Putamen (tissue), 1 donor: ENCODE data around the gene HCST.
"Not testable (repeated sequence)": the region's sequence is repeated elsewhere in the genome, so short reads cannot be mapped to it uniquely, and the experiment has no call there.

ENCODE experiments used
- DNase-seq: peaks from one replicate; pipeline ENCODE4 v3.0.0-alpha.2; 2016; ENCODE audit warnings: low spot score

Gene HCST, protein sequence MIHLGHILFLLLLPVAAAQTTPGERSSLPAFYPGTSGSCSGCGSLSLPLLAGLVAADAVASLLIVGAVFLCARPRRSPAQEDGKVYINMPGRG

DNA sequence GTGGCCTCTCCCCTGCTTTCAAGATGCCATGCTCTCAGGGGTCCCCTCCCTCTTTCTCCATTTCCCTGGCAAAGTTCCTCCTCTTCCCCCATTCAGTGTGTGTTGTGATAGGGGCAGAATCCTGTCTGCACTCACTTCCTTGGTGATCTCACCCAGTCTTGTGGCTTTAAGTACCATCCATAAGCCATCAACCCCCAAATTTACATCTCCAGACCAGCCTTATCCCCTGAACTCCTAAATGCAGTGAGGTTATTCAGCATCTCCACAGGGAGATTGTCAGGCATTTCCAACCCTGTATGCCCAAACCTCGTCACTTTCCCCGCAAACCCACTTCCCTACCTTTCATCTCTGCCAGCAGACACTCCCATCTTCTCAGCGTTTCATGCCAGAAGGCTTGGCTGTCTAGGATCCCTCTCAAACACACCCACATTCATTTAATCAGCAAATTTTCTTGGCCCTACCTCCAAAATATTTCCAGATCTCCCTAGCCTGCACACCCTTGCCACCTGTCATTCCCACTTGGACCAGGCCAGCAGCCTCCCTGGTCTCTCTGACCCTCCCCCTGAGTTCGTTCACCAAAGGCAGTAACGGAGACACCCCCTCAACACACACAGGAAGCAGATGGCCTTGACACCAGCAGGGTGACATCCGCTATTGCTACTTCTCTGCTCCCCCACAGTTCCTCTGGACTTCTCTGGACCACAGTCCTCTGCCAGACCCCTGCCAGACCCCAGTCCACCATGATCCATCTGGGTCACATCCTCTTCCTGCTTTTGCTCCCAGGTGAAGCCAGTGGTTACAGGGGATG is at the start of gene HCST:
HCST (plus strand) TSS at position 676 of the 808 bp plus-strand sequence; CDS start at position 741, 65 bp downstream.
- no peak for DNase-seq

DNA sequence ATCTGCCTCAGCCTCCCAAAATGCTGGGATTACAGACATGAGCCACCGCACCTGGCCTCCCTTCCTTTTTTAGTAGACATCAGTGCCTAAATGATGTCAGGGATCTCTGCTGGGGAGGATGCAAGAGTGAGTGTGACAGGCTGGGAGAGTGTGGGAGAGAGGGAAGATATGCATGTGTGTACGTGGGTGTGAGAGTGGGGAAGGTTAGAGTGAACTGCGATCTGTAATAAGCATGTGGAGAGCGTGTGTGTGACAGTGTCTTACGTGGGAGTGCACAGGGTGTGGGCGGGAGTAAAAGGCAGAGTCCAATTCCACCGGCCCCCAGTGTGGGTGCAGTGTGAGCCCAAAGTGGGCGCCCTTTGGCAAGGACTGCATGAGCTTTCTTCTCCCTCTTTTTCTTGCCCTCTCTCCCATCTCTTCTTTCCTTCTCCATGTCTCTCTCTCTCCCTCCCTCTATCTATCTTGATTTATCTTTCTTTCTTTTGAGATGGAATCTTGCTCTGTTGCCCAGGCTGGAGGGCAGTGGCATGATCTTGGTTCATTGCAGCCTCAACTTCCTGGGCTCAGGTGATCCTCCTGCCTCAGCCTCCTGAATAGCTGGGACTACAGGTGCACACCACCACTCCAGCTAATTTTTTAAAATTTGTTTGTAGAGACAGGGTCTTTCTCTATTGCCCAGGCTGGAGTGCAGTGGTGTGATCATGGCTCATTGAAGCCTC is 49.1 kb upstream of the HCST start:
- peak; percentile 78 for DNase-seq

DNA sequence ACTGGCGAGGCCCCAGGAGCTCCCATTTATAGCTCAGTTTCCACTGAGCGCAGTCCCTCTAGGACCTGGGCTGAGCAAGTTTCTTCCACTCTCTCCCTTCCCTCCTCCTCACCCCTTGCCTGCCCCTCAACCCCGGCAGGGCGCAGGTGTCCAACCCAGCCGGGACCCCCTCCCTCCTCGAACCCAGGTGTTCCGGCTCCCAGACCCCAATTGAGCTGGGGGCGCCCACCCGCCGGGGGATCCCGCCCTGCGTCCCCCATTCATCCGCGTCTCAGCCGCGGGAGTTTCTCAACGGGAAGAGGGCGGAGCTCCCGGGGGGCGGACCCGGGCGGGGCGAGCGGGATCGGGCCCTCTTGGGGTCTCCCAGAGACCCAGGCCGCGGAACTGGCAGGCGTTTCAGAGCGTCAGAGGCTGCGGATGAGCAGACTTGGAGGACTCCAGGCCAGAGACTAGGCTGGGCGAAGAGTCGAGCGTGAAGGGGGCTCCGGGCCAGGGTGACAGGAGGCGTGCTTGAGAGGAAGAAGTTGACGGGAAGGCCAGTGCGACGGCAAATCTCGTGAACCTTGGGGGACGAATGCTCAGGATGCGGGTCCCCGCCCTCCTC is 45.7 kb upstream of the HCST start, which contains the start of gene KIRREL2:
KIRREL2 (plus strand) TSS at position 366 of the 604 bp plus-strand sequence; CDS start at position 575, 209 bp downstream.
- DNase-seq = no peak

DNA sequence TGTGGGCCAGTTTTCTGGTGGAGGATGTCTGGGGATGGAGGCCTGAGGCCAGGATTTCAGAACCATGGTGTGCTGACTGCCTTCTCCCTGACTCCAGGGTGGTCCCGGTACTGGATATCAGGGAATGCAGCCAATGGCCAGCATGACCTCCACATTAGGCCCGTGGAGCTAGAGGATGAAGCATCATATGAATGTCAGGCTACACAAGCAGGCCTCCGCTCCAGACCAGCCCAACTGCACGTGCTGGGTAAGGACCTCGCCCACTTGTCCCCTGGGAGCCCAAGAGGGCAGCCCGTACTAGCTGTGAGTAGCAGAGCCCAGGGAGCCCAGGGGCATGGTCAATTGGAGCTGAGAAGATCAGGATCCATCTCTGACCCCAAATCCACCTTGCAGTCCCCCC is 44.0 kb upstream of the HCST start:
- DNase-seq = no peak

DNA sequence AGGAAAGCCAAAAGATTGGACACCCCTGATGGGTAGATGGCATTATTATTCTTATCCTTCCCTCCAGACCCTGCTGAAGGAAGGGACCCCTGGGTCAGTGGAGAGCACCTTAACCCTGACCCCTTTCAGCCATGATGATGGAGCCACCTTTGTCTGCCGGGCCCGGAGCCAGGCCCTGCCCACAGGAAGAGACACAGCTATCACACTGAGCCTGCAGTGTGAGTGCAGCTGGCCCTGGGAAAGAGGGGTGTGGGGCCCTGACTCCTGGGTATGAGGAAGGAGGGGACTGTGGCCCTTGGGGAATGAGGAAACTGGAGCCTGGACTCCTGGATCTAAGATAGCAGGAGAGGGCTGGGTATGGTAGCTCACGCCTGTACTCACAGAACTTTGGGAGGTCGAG is 42.9 kb upstream of the HCST start:
- DNase-seq = no peak

DNA sequence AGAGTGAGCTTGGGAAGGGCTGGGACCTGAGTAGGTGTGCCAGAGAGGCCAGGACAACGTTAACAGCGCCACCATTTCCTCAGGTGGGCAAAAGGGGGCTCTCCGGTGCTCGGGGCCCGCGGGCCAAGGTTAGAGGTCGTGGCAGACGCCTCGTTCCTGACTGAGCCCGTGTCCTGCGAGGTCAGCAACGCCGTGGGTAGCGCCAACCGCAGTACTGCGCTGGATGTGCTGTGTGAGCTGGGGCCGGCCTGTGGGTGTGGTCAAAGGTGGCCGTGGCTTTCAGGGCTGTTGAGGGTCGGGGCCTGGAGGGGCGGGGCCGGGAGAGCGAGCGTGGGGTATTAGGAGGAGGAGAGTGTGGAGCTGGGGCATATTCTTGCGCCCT is 41.9 kb upstream of the HCST start:
- no peak for DNase-seq

DNA sequence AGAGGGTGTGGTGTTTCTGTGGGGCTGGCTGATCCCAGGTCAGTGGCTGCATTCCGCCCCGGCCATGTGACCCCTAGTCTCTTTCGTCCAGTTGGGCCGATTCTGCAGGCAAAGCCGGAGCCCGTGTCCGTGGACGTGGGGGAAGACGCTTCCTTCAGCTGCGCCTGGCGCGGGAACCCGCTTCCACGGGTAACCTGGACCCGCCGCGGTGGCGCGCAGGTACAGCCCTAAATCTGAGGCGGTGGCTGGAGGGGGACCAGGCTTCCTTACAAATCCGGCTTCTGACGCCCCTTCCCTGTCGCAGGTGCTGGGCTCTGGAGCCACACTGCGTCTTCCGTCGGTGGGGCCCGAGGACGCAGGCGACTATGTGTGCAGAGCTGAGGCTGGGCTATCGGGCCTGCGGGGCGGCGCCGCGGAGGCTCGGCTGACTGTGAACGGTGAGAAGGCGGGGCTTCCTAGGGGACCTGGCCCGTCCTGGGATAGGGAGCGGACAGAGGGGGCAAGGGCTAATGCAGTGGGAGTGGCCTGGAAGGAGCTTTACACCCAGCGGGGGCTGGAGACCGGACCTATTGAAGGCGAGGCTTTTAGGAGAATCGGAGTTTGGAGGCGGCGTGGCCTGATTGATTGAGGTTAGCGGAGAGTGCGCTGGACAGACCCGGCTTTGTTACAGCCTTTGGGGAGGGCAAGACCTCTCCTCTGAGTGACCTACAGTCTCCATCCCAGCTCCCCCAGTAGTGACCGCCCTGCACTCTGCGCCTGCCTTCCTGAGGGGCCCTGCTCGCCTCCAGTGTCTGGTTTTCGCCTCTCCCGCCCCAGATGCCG is 41.3 kb upstream of the HCST start:
- no peak for DNase-seq

DNA sequence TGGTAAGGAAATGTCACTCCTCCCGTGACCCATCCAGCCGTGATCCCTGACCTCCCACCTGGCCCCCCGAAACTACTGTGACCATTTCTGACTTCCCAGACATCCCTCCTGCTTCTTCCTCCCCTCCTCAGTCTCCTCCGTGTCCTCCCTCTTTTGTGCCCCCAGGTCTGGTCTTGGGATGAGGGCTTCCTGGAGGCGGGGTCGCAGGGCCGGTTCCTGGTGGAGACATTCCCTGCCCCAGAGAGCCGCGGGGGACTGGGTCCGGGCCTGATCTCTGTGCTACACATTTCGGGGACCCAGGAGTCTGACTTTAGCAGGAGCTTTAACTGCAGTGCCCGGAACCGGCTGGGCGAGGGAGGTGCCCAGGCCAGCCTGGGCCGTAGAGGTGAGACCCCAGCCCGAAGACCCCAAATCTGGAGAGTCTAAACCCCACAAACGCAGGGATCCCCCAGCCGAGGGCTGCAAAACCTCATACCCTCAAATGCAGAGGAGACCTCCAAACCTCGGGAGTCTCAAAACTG is 40.6 kb upstream of the HCST start:
- no peak for DNase-seq

DNA sequence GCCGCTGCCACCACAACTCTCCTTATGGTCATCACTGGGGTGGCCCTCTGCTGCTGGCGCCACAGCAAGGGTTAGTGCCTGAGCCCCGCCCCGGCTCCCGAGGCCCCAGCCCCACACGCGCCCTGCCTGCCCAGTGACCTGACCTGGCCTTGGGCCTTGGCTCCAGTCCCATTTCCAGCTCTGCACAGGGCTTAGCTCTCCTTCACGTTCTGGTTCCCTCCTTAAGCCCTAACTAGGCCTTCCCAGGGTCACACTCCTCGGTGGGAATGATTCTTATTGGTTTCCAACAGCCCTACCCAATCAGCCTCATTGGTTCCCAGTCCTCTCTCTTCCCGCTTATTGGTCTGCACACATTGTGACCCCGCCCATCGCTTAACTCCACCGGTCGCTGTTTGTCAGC is 39.8 kb upstream of the HCST start:
- DNase-seq = no peak

DNA sequence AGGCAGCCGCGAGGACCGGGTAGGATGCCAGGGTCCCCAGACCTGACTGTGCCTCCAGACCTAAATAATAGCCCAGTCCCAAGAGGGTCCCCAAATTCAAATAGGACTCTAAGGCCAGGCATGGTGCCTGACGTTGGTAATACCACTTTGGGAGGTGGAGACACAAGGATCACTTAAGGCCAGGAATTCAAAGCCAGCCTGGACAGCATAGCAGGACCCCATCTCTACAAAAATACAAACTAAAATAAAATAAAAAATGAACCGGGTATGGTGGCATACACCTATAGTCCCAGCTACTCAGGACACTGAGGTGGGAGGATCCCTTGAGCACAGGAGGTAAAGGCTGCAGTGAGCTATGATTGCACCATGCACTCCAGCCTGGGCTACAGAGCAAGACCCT is 39.3 kb upstream of the HCST start:
- no peak for DNase-seq

DNA sequence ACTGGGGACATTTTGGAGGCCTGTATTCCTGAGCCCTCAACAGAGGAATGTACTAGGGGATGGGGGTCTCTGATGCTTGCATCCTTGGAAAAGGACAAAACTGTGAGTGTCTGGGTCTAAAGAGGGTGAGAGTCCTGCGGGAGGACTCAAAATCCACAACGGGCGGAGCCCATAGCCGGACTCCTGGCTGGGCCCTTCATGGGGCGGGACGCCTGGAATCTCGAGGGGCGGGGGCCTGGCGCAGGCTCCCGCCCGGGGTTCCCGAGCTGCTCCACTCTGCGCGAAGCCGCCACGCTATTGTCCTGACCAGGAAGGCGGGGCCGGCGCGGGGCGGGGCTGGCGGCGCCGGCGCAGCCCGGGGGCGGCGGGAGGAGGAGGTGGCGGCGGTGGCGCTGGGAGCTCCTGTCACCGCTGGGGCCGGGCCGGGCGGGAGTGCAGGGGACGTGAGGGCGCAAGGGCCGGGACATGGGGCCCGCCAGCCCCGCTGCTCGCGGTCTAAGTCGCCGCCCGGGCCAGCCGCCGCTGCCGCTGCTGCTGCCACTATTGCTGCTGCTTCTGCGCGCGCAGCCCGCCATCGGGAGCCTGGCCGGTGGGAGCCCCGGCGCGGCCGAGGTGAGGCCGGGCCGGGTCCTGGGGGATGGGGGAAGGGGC is 34.0 kb upstream of the HCST start, which contains the start of gene APLP1:
APLP1 (plus strand) TSS at position 403 of the 651 bp plus-strand sequence; CDS start at position 466, 63 bp downstream.
- peak; percentile 93 for DNase-seq

DNA sequence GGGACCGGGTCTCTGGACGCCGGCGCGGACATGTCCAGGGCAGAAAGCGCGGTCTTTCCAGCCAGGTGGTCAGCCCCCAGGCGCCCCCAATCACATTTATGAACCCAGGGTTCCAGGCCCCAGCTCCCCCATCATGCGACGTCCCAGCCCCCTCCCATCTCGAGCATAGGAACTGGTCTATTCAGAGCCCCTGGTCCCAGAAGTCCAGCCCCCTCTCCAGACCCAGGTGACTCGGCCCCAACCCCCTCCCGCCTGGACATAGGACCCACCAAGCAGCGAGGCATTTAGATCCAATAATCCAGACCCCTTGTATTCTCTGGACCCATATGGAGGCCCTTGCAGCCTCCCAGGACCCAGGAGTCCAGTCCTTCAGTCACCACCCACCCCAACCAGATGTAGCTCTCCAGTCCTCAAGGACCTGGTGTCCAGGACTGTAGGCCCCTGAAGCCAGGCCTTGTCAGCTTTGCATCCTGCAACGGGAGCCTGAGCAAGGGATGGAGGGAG is 33.5 kb upstream of the HCST start:
- DNase-seq = peak; percentile 23

DNA sequence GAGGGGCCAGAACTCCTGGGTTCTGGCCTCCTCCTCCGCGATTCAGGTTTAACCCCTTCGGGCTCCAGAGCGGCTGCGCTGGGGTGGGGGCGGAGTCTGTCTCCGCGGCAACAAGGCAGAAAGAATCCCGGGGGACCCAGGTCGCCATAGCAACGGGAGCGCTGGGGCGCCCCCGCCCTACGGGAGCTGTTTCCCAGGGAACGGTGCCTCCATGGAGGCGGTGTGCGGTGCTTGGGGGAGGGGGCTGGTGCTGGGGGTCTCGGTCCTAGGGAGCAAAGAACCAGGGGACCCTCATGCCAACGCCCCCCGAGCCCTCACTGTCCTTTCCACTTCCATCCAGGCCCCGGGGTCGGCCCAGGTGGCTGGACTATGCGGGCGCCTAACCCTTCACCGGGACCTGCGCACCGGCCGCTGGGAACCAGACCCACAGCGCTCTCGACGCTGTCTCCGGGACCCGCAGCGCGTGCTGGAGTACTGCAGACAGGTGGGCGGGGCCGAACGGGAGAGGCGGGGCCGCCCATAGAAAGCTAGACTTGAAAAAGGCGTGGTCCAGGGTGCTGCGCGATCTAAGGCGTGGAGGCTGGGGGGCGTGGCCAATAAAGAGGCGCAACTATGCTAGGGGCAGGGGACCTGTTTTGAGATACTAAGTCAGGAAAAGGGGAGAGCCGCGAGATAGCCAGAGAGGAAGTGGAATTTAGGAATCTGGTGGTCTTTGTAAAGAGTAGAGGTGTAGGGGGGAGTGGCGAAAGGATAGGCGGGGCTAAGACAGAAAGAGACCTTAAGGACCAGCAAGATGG is 32.8 kb upstream of the HCST start:
- DNase-seq = peak; percentile 91

DNA sequence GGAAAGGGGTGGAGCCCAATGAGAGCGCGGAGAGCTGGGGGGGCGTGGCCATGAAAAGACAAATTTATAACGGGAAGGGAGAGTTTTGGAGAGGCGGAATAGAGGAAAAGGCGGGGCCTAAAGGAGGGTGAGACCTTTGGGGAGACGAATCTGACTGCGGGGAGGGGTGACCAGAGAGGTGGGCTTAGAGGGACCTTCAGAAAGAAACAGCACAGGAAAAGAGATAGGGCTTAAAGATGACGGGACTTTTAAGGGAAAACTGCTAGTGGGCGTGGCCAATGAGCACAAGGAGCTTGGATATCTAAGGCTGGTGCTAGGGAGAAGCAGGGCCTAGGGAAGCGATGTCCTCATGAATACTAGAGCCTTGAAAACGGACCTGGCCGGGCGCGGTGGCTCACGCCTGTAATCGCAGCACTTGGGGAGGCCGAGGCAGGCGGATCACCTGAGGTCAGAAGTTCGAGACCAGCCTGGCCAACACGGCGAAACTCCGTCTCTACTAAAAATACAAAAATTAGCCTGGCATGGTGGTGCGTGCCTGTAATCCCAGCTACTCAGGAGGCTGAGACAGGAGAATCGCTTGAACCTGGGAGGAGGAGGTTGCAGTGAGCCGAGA is 32.1 kb upstream of the HCST start:
- not testable (repeated sequence) for DNase-seq

DNA sequence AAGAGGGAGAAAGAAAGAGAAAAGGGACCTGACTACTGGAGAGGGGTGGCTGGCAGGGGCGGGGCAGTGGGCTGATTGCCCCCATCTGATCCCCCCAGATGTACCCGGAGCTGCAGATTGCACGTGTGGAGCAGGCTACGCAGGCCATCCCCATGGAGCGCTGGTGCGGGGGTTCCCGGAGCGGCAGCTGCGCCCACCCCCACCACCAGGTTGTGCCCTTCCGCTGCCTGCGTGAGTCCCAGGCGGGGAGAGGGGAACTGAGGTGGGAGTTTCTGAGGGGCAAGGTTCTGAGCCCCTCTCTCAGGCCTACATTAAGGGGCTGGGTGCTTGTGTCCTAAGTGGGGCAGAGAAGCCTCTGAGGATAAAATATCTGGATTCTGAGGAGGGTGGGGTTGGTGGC is 31.5 kb upstream of the HCST start:
- no peak for DNase-seq

DNA sequence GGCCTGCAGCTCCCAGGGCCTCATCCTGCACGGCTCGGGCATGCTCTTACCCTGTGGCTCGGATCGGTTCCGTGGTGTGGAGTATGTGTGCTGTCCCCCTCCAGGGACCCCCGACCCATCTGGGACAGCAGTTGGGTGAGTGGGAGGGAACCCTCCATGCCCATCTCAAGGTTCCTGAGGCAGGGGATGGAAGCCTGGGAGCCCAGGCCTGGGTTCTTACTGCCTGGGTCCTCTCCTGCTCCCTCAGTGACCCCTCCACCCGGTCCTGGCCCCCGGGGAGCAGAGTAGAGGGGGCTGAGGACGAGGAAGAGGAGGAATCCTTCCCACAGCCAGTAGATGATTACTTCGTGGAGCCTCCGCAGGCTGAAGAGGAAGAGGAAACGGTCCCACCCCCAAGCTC is 30.7 kb upstream of the HCST start:
- DNase-seq = no peak

DNA sequence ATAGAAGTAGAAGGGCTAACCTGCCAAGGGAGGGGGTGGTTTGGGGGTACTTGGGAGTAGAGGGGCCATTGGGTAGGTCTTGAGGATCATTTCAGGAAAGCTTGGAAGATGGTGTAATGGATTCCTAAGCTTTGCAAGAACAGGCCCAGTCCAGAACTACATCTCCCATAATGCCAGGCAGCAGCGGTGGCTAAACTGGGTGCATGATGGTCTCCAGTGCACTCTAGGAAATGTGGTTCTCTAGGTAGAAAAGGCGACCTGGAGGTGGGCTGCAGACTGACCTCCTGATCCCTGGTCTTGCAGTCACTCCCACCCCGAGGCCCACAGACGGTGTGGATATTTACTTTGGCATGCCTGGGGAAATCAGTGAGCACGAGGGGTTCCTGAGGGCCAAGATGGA is 30.1 kb upstream of the HCST start:
- no peak for DNase-seq

DNA sequence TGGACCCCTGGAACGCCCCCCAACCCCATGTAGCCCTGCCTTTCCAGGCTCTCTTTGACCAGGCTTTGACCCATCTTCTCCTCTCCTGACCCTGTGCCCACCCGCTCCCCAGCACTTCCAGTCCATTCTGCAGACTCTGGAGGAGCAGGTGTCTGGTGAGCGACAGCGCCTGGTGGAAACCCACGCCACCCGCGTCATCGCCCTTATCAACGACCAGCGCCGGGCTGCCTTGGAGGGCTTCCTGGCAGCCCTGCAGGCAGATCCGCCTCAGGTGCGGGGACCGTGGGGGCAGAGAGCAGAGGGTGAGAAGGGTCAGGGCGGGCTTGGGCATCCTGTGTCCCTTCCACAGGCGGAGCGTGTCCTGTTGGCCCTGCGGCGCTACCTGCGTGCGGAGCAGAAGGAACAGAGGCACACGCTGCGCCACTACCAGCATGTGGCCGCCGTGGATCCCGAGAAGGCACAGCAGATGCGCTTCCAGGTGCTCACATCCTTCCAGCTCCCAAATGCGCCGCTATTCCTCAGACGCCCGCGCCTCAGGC is 27.9 kb upstream of the HCST start:
- no peak for DNase-seq

DNA sequence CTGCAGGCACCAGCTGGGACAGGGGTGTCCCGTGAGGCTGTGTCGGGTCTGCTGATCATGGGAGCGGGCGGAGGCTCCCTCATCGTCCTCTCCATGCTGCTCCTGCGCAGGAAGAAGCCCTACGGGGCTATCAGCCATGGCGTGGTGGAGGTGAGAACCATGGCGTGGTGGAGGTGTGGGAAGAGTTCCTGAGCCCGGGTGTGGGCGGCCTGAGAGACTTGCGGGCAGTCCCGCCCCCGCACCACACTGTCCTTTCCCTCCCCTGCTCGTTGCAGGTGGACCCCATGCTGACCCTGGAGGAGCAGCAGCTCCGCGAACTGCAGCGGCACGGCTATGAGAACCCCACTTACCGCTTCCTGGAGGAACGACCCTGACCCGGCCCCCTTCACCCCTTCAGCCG is 23.3 kb upstream of the HCST start:
- no peak for DNase-seq
